ENCODE data around the gene ABCA5.

ABCA5 gene

GRCh38 chr17:69254187-69254586, 72.7 kb downstream of the ABCA5 start:
- DNase-seq (ENCODE audit: low read depth) = no peak

DNA sequence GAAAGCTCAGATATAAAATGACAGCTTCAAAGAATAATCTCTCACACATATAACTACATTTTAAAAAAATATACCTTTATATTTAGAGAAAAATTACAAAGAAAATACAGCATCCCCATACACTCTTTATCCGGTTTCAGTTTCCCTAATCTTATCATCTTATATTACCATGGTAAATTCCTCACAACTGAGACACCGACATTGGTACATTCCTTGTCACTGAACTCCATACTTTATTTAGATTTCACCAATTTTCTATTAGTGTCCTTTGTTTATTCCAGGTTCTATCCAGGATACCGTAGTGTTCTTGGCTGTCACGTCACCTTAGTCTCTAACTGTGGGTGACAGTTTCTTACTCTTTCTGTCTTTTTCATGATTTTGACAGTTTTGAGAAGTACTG, 76.3 kb downstream of the ABCA5 start:
- no peak for DNase-seq (ENCODE audit: low read depth)

DNA sequence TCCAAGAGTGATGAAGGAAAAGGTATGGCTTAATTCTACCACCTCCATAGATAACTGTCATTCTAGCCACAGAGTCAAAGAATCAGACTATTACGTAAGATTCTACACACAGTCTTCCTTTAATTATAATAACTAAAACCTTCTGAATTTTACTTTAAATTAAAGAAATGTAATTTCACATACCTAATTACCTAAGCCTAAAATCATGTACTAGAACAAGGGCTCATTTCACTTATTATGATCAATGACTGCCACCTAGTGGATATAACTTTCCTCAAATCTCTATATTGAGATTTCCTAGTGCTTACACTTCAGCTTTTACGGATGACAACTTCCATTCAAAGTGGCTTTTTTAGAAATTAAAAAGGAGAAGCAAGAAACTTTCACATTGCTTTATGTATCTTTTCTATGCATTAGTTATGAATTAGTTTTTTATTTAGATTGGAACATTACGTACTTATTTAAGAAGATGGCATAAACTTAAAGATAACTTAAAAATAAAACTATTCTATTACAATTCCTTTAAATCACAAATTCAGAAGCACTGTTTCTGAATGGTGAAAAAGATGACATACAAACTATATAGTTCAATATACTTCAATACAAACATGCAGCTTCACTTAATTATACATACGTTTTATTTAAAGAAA, 80.1 kb downstream of the ABCA5 start:
- DNase-seq (ENCODE audit: low read depth) = peak; percentile 42

- no peak for DNase-seq (ENCODE audit: low read depth)
Observed at GRCh38 chr17:69246202-69246601, 80.7 kb downstream of the ABCA5 start.

DNA sequence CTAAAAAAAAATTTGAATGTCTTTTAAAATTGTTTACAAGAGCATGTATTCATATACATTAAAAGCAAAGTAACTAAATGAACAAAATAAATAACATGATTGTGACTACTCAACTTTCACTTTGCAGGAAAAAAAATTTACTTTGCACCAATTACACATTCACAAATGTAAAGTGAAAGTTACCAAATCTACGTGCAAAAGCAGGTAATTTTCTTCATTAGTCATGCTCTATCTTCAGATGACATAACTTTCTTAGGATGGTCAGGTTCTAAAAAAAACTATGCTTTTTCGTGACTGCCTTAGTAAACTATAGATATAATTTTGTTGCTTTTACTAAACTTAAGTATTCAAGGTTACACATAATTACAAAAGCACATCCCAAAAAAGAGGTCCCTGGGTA, 81.3 kb downstream of the ABCA5 start:
- DNase-seq (ENCODE audit: low read depth) = no peak

GRCh38 chr17:69239611-69240600, 87.0 kb downstream of the ABCA5 start:
- DNase-seq (ENCODE audit: low read depth) = no peak

DNA sequence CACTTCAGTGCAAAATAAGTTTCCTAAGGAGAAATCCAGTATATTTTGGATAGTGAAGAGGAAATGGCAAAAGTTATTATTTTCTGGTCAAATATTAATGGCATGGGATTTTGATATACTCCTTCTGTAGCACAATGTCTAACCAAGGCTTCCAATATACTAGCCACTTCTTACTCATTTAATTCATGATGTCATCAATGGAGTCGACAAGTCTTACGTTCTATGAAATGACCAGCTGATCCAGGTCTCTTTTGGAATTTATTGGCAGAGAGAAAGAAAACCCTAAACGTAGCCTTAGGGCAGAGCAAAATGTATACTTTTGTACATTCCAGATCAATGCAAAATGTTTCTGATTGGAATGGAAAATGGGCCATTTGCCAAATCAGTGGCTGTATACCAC, 90.0 kb downstream of the ABCA5 start:
- DNase-seq (ENCODE audit: low read depth) = no peak

DNA sequence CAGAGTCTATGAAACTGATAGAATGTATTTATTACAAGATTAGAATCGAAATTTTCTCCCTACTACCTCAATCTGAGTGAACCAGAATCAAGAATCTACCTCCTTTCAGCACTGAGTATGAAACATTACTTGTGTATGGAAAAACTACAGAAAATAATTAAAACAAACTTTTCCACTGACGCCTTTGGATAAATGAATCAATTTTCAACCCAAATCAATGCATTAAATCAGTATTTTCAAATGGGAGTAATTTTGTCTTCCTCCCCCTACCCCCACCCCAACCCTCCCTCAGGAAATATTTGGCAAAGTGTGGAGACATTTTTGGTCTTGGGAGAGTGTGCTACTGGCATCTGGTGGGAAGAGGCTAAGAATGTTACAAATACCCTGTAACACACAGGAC, 90.5 kb downstream of the ABCA5 start:
- no peak for DNase-seq (ENCODE audit: low read depth)

GRCh38 chr17:69235338-69236058, 91.4 kb downstream of the ABCA5 start:
- peak; percentile 75 for DNase-seq (ENCODE audit: low read depth)

- DNase-seq (ENCODE audit: low read depth) = no peak
Observed at GRCh38 chr17:69232650-69233049, 94.3 kb downstream of the ABCA5 start.

DNA sequence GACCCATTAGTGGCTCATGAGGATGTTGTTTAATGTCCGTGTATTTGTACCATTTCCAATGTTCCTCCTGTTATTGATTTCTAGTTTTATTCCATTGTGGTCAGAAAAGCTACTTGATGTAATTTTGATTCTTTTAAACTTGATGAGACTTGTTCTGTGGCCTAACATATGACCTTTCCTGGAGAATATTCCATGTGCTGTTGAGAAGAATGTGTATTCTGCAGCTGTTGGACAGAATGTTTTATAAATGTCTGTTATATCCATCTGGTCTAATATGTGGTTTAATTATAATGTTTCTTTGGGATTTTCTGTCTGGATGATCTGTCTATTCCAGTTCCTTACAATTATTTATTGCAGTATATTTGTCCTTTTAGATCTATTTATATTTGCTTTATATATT, 95.4 kb downstream of the ABCA5 start:
- no peak for DNase-seq (ENCODE audit: low read depth)

DNA sequence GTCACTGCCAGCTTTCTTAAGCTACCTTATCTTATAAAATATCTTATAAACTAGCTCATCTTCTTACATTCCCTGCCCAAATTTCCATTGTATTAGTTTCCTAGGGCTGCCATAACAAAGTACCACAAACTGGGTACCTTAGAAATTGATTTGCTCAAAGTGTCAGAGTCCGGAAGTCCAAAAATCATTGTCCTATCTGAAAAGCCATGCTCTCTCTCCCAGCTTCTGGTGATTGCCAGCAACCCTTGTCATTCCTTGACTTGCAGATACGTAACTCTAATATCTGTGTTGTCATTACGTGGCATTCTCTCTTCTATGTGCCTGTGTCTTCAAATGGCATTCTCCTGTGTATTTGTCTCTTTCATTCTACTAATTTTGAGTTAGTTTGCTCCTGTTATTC, 96.0 kb downstream of the ABCA5 start:
- DNase-seq (ENCODE audit: low read depth) = no peak

DNA sequence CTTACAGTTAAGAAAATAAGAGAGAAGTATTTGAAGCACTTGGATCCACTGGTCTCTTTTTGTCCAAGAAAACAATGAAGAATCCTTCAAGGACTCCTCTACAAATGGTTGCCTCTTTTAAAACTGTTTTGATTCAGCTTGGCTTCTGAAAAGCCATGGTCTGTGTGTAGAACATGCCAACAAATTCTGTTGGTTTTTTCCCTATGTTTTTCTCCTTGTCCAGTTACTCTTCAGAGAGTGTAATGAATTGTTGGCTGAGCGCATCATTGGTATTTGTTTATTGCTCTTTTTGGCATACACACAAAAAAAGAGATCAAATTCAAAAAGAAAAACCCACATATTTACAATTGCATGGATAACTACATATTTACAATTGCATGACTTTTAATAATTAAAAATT, 98.4 kb downstream of the ABCA5 start, which contains the start of gene ABCA10:
Gene ABCA10 (minus strand): TSS at position 249 of the 400 bp plus-strand sequence. CDS start 3,466 bp downstream, outside the sequence.
- peak; percentile 51 for DNase-seq (ENCODE audit: low read depth)

- no peak for DNase-seq (ENCODE audit: low read depth)
Observed at GRCh38 chr17:69228018-69228417, 98.9 kb downstream of the ABCA5 start.

- DNase-seq (ENCODE audit: low read depth) = no peak
Observed at GRCh38 chr17:69227541-69227940, 99.4 kb downstream of the ABCA5 start.

GRCh38 chr17:69223809-69224208, 103.1 kb downstream of the ABCA5 start:
- DNase-seq (ENCODE audit: low read depth) = peak; percentile 79

GRCh38 chr17:69222707-69223258, 104.2 kb downstream of the ABCA5 start:
- DNase-seq (ENCODE audit: low read depth) = no peak

DNA sequence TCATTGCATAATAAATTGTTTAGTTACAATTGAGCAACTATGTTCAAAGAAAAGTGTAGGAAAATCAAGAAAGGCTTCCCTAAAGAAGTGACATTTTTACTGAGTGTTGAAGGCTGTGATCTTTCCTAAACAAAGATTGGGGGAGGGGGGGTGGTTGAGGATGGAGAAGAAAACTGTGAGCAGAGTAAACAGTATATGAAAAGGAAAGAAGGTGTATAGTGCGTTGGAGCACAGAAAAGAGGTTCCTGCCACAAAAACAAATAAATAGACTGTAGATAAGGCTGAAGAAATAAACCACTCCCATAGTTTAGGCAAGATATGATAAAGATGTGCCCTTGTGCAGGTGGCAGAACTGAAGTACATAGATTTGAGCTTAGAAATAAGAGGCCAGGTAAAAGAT, 106.8 kb downstream of the ABCA5 start:
- no peak for DNase-seq (ENCODE audit: low read depth)

DNA sequence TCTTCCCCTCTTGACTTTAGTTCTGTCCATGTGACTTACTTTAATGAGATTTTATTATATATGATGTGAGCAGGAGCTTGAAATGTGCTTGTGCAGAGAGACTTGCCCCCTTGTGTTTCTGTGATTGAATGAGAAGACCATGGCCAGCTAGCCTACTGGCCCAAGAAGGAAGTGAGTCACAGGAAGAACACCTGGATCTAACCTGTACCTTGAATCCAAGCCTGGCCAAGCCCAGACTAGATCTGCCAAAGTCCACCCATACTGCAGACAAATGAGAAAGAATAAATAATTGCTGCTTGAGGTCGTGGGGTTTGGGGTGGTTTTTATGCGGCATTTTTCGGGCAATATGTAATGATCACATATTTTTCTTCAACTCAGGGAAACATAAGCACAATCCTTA, 107.9 kb downstream of the ABCA5 start:
- no peak for DNase-seq (ENCODE audit: low read depth)

DNA sequence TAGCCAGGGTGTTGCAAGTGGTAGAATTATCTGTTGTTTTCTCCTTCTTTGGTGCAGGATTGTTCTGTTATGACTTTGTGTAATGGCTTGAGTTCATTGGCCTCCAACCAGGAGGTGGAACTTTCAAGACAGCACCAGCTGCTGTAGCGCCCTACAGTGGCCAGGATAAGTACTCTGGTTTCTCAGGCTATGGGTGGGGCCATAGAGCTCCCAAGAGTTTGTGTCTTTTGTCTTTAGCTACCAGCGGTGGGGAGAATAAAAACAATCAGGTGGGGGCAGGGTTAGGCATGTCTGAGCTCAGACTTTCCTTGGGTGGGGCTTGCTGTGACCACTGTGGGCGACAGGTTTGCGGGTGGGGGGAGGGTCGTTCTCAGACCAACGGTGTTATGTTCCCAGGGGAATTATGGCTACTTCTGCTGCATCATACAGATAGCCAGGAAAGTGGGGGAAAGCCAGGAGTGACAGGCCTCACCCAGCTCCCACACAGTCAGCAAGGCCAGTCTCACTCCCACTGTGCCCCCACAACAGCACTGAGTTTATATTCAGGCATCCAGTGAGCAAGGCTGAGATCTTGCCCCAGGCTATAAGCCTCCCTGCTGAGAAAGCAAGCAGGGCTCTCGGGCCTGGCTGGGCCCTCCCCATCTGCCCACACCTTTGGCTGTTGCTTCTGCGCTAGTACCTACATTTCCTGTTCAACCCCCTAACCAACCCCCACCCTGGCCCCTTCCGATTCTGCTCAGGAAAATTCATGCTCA, 113.7 kb downstream of the ABCA5 start:
- no peak for DNase-seq (ENCODE audit: low read depth)

DNA sequence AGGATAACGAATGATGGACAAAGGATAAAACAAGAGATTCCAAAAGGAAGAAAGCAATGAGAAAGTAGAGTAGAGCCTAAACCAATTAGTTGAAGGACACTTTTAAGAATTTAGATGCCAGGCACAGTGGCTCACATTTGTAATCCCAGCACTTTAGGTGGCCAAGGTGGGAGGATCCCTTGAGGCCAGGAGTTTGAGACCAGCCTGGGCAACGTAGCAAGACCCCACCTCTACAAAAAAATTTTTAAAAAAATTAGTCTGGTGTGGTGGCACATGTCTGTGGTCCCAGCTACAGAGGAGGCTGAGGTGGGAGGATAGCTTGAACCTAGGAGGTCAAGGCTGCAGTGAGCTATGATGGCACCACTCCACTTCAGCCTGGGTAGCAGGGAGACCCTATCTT, 118.3 kb downstream of the ABCA5 start:
- DNase-seq (ENCODE audit: low read depth) = no peak

DNA sequence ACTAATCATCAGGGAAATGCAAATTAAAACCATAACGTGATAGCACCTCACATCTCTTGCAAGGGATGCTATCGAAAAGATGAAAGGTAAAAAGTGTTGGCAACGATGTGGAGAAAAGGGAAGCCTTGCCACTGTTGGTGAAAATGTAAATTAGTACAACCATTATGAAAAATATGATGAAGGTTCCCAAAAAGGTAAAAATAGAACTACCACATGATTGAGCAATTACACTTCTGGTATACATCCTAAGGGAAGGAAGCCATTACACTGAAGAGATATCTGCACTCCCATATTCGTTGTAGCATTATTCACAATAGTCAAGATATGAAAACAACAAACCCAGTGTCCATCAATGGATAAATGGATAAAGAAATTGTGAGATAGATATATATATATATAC, 119.8 kb downstream of the ABCA5 start:
- DNase-seq (ENCODE audit: low read depth) = no peak
